ENCODE results near the gene PLS1.
"Not testable (repeated sequence)": the region's sequence is repeated elsewhere in the genome, so short reads cannot be mapped to it uniquely, and the experiment has no call there.

Gene PLS1

GRCh38 chr3:142574665-142575064 lies 21.5 kb upstream of the PLS1 start:
- H3K27ac ChIP-seq (ENCODE audit: low read depth, low read length) = no peak overlapping the region
- peaks cover 5% of the 10 kb centered on the region; the same call in 1 of the 2 replicates for H3K36me3 ChIP-seq (ENCODE audit: insufficient read depth, low read length)
- no peak overlapping the region for H3K4me3 ChIP-seq (ENCODE audit: low read depth, low read length)

GRCh38 chr3:142576792-142577191 lies 19.4 kb upstream of the PLS1 start:
- H3K36me3 ChIP-seq (ENCODE audit: insufficient read depth, low read length) = peaks cover 5% of the 10 kb centered on the region; the same call in 1 of the 2 replicates
- peak overlapping the region; percentile 98 for H3K4me3 ChIP-seq (ENCODE audit: low read depth, low read length)
- H3K27me3 ChIP-seq (ENCODE audit: insufficient read depth, low read length) = no peaks in the 10 kb centered on the region
- no peak overlapping the region for H2AFZ ChIP-seq (ENCODE audit: low read length, unreplicated experiment)
- peaks cover 29% of the 10 kb centered on the region for H3K4me1 ChIP-seq (ENCODE audit: control insufficient read depth, insufficient read depth, low read length, unreplicated experiment)
- no peak overlapping the region for H3K27ac ChIP-seq (ENCODE audit: low read depth, low read length)
- H3K79me2 ChIP-seq (ENCODE audit: control insufficient read depth, insufficient read depth, low read length, unreplicated experiment) = peaks cover 58% of the 10 kb centered on the region

More at GRCh38 chr3:142574665-142575064, 21.5 kb upstream of the PLS1 start:
- Histone ChIP-seq H3K4me1 (ENCODE audit: control insufficient read depth, insufficient read depth, low read length, unreplicated experiment) (peaks cover 25% of the 10 kb centered on the region), H3K79me2 (ENCODE audit: control insufficient read depth, insufficient read depth, low read length, unreplicated experiment) (peaks cover 58% of the 10 kb centered on the region), H2AFZ (ENCODE audit: low read length, unreplicated experiment) (no peak overlapping the region), H3K27me3 (ENCODE audit: insufficient read depth, low read length) (no peaks in the 10 kb centered on the region)

- Histone ChIP-seq H3K4me1 (ENCODE audit: control insufficient read depth, insufficient read depth, low read length, unreplicated experiment) (peaks cover 29% of the 10 kb centered on the region), H3K4me3 (ENCODE audit: low read depth, low read length) (peak overlapping the region; percentile 98), H3K27me3 (ENCODE audit: insufficient read depth, low read length) (no peaks in the 10 kb centered on the region), H3K36me3 (ENCODE audit: insufficient read depth, low read length) (peaks cover 5% of the 10 kb centered on the region; the same call in 1 of the 2 replicates), H3K79me2 (ENCODE audit: control insufficient read depth, insufficient read depth, low read length, unreplicated experiment) (peaks cover 53% of the 10 kb centered on the region), H3K27ac (ENCODE audit: low read depth, low read length) (peak overlapping the region; percentile 61), H2AFZ (ENCODE audit: low read length, unreplicated experiment) (peak overlapping the region; percentile 91)
Measured at GRCh38 chr3:142577696-142578328, 18.4 kb upstream of the PLS1 start.

- Histone ChIP-seq H3K79me2 (ENCODE audit: control insufficient read depth, insufficient read depth, low read length, unreplicated experiment) (peaks cover 46% of the 10 kb centered on the region), H3K27me3 (ENCODE audit: insufficient read depth, low read length) (no peaks in the 10 kb centered on the region), H3K36me3 (ENCODE audit: insufficient read depth, low read length) (peaks cover 5% of the 10 kb centered on the region; the same call in 1 of the 2 replicates), H3K4me3 (ENCODE audit: low read depth, low read length) (peak within 1 kb of the TSS; percentile 98), H3K4me1 (ENCODE audit: control insufficient read depth, insufficient read depth, low read length, unreplicated experiment) (peaks cover 29% of the 10 kb centered on the region), H2AFZ (ENCODE audit: low read length, unreplicated experiment) (peak within 1 kb of the TSS; percentile 91), H3K27ac (ENCODE audit: low read depth, low read length) (peak within 1 kb of the TSS; percentile 90)
Measured at GRCh38 chr3:142578329-142579223, 17.6 kb upstream of the PLS1 start, which contains the start of gene ATR. Gene ATR, minus strand, starts transcription at chr3:142578733. Its CDS starts 29 bp downstream, at chr3:142578704.

GRCh38 chr3:142580061-142580423 lies 16.2 kb upstream of the PLS1 start:
- H3K4me3 ChIP-seq (ENCODE audit: low read depth, low read length) = no peak overlapping the region
- H3K36me3 ChIP-seq (ENCODE audit: insufficient read depth, low read length) = peaks cover 5% of the 10 kb centered on the region; the same call in 1 of the 2 replicates
- H3K27me3 ChIP-seq (ENCODE audit: insufficient read depth, low read length) = no peaks in the 10 kb centered on the region
- no peak overlapping the region for H3K27ac ChIP-seq (ENCODE audit: low read depth, low read length)
- peaks cover 35% of the 10 kb centered on the region for H3K79me2 ChIP-seq (ENCODE audit: control insufficient read depth, insufficient read depth, low read length, unreplicated experiment)
- peaks cover 29% of the 10 kb centered on the region for H3K4me1 ChIP-seq (ENCODE audit: control insufficient read depth, insufficient read depth, low read length, unreplicated experiment)
- H2AFZ ChIP-seq (ENCODE audit: low read length, unreplicated experiment) = no peak overlapping the region

- Histone ChIP-seq H3K4me1 (ENCODE audit: control insufficient read depth, insufficient read depth, low read length, unreplicated experiment) (peaks cover 22% of the 10 kb centered on the region), H3K79me2 (ENCODE audit: control insufficient read depth, insufficient read depth, low read length, unreplicated experiment) (peaks cover 24% of the 10 kb centered on the region)
- H3K36me3 ChIP-seq (ENCODE audit: insufficient read depth, low read length); H3K27me3 ChIP-seq (ENCODE audit: insufficient read depth, low read length); H2AFZ ChIP-seq (ENCODE audit: low read length, unreplicated experiment); H3K4me3 ChIP-seq (ENCODE audit: low read depth, low read length); H3K27ac ChIP-seq (ENCODE audit: low read depth, low read length): not testable (repeated sequence)
Measured at GRCh38 chr3:142581070-142581469, 15.1 kb upstream of the PLS1 start.

- Histone ChIP-seq H3K4me3 (ENCODE audit: low read depth, low read length) (no peak overlapping the region), H3K4me1 (ENCODE audit: control insufficient read depth, insufficient read depth, low read length, unreplicated experiment) (peaks cover 3% of the 10 kb centered on the region), H3K27ac (ENCODE audit: low read depth, low read length) (no peak overlapping the region), H3K79me2 (ENCODE audit: control insufficient read depth, insufficient read depth, low read length, unreplicated experiment) (no peaks in the 10 kb centered on the region), H2AFZ (ENCODE audit: low read length, unreplicated experiment) (no peak overlapping the region), H3K36me3 (ENCODE audit: insufficient read depth, low read length) (no peaks in the 10 kb centered on the region), H3K27me3 (ENCODE audit: insufficient read depth, low read length) (no peaks in the 10 kb centered on the region)
Measured at GRCh38 chr3:142586803-142587406, 9.3 kb upstream of the PLS1 start.

- Histone ChIP-seq H3K36me3 (ENCODE audit: insufficient read depth, low read length) (no peaks in the 10 kb centered on the region), H3K79me2 (ENCODE audit: control insufficient read depth, insufficient read depth, low read length, unreplicated experiment) (no peaks in the 10 kb centered on the region), H2AFZ (ENCODE audit: low read length, unreplicated experiment) (peak overlapping the region; percentile 10), H3K4me1 (ENCODE audit: control insufficient read depth, insufficient read depth, low read length, unreplicated experiment) (peaks cover 3% of the 10 kb centered on the region), H3K27ac (ENCODE audit: low read depth, low read length) (no peak overlapping the region), H3K27me3 (ENCODE audit: insufficient read depth, low read length) (no peaks in the 10 kb centered on the region), H3K4me3 (ENCODE audit: low read depth, low read length) (no peak overlapping the region)
Measured at GRCh38 chr3:142588703-142589102, 7.5 kb upstream of the PLS1 start.

- H2AFZ ChIP-seq (ENCODE audit: low read length, unreplicated experiment); H3K4me3 ChIP-seq (ENCODE audit: low read depth, low read length); H3K79me2 ChIP-seq (ENCODE audit: control insufficient read depth, insufficient read depth, low read length, unreplicated experiment); H3K27ac ChIP-seq (ENCODE audit: low read depth, low read length); H3K36me3 ChIP-seq (ENCODE audit: insufficient read depth, low read length); H3K27me3 ChIP-seq (ENCODE audit: insufficient read depth, low read length): not testable (repeated sequence)
- peaks cover 12% of the 10 kb centered on the region for H3K4me1 ChIP-seq (ENCODE audit: control insufficient read depth, insufficient read depth, low read length, unreplicated experiment)
Measured at GRCh38 chr3:142592268-142592667, 3.9 kb upstream of the PLS1 start.

- no peaks in the 10 kb centered on the region for H3K36me3 ChIP-seq (ENCODE audit: insufficient read depth, low read length)
- H3K79me2 ChIP-seq (ENCODE audit: control insufficient read depth, insufficient read depth, low read length, unreplicated experiment) = no peaks in the 10 kb centered on the region
- H3K4me1 ChIP-seq (ENCODE audit: control insufficient read depth, insufficient read depth, low read length, unreplicated experiment) = peaks cover 12% of the 10 kb centered on the region
- no peak overlapping the region for H3K27ac ChIP-seq (ENCODE audit: low read depth, low read length)
- H3K4me3 ChIP-seq (ENCODE audit: low read depth, low read length) = peak overlapping the region; percentile 89
- peak overlapping the region; percentile 98 for H2AFZ ChIP-seq (ENCODE audit: low read length, unreplicated experiment)
- no peaks in the 10 kb centered on the region for H3K27me3 ChIP-seq (ENCODE audit: insufficient read depth, low read length)
Measured at GRCh38 chr3:142595141-142595540, 1.1 kb upstream of the PLS1 start.
